H1 (cell line): ENCODE measurements around the gene RAB3IP. TPM values are rescaled to one million over a fixed set of nuclear protein-coding genes. Genes with fewer than 3 reads are reported as not detected.

Experiments used
- CTCF ChIA-PET: fragments of 300-600 bp; sonication (Branson Sonifier 250); formaldehyde crosslinking; loops from one replicate; lab custom pipeline; 2021; ENCODE audit not compliant: partially characterized antibody; lab: Charles Lee
- POLR2A ChIA-PET: fragments of 300-600 bp; sonication (Branson Sonifier 250); formaldehyde crosslinking; loops from one replicate; lab custom pipeline; 2021; ENCODE audit warnings: inconsistent platforms; ENCODE audit not compliant: partially characterized antibody; lab: Charles Lee
- DNase-seq, 2 experiments: peaks; one replicate each; pipeline versions ENCODE4 v3.0.0 to v3.0.0-alpha.2; 2010 to 2022; ENCODE audit warnings: low spot score in 2 of 2, low read depth in 1 of 2, mixed read lengths in 1 of 2
- FAIRE-seq: peaks from 2 replicates; lab custom pipeline; 2011; peaks lifted over from hg19 to GRCh38; lab: Jason Lieb, UNC
- H2AFZ ChIP-seq: 2 replicates; pipeline ENCODE4 v1.8.1; 2012; ENCODE audit warnings: low read length, inconsistent platforms
- H2AK5ac ChIP-seq: 2 replicates; pipeline ENCODE4 v1.6.1; 2013; ENCODE audit warnings: low read depth, low read length
- H2BK120ac ChIP-seq: replicated peaks from 2 replicates; pipeline ENCODE3; 2013; ENCODE audit warnings: low read depth, low read length, inconsistent platforms
- H2BK12ac ChIP-seq: 2 replicates; pipeline ENCODE4 v1.6.1; 2013; ENCODE audit warnings: low read depth, low read length
- H2BK15ac ChIP-seq: 2 replicates; pipeline ENCODE4 v1.6.1; 2013; ENCODE audit warnings: low read length
- H2BK20ac ChIP-seq: 2 replicates; pipeline ENCODE4 v1.6.1; 2013; ENCODE audit warnings: low read length
- H2BK5ac ChIP-seq: 2 replicates; pipeline ENCODE4 v1.6.1; 2013; ENCODE audit warnings: low read depth, low read length
- H3K14ac ChIP-seq: 2 replicates; pipeline ENCODE4 v1.6.1; 2013; ENCODE audit warnings: inconsistent platforms; ENCODE audit not compliant: insufficient read length
- H3K18ac ChIP-seq: 2 replicates; pipeline ENCODE4 v1.6.1; 2013; ENCODE audit warnings: low read length; ENCODE audit errors: extremely low read depth
- H3K23ac ChIP-seq: 2 replicates; pipeline ENCODE4 v1.6.1; 2013; ENCODE audit warnings: inconsistent platforms; ENCODE audit not compliant: insufficient read length
- H3K23me2 ChIP-seq: 2 replicates; pipeline ENCODE4 v1.6.1; 2013; ENCODE audit warnings: low read depth, low read length
- H3K27ac ChIP-seq: 2 replicates; pipeline ENCODE4 v1.6.1; 2011; ENCODE audit warnings: low read depth, low read length, inconsistent platforms
- H3K27me3 ChIP-seq, 4 experiments: replicated peaks in 1 of 4; 1 replicate in 1 of 4; 2 replicates in 3 of 4; pipeline versions ENCODE4 v1.6.1 to v1.8.1; 2011 to 2013; ENCODE audit warnings: low read length in 3 of 4, mild to moderate bottlenecking in 3 of 4, inconsistent platforms in 2 of 4, mixed read lengths in 2 of 4, moderate library complexity in 1 of 4; ENCODE audit not compliant: control insufficient read depth in 3 of 4, insufficient read depth in 3 of 4; ENCODE audit errors: extremely low read depth in 1 of 4
- H3K36me3 ChIP-seq, 4 experiments: 2 replicates each; pipeline versions ENCODE4 v1.6.1 to v1.8.1; 2011 to 2013; ENCODE audit warnings: mild to moderate bottlenecking in 4 of 4, low read length in 3 of 4, moderate library complexity in 2 of 4, control low read depth in 1 of 4, inconsistent platforms in 1 of 4; ENCODE audit not compliant: insufficient read depth in 4 of 4, control insufficient read depth in 2 of 4
- H3K4ac ChIP-seq: replicated peaks from 2 replicates; pipeline ENCODE3; 2013; ENCODE audit warnings: low read length, low read depth, mixed read lengths, inconsistent platforms; ENCODE audit not compliant: insufficient read length
- H3K4me1 ChIP-seq, 4 experiments: replicated peaks in 1 of 4; 1 replicate in 1 of 4; 2 replicates in 3 of 4; pipeline versions ENCODE4 v1.6.1 to v1.8.1; 2011 to 2013; ENCODE audit warnings: low read length in 3 of 4, inconsistent platforms in 2 of 4, mixed read lengths in 1 of 4; ENCODE audit not compliant: insufficient read depth in 4 of 4, control insufficient read depth in 3 of 4
- H3K4me2 ChIP-seq, 2 experiments: 2 replicates each; pipeline versions ENCODE4 v1.6.1 to v1.8.1; 2011 to 2013; ENCODE audit warnings: low read depth in 2 of 2, low read length in 2 of 2, control low read depth in 1 of 2, inconsistent platforms in 1 of 2, mild to moderate bottlenecking in 1 of 2; ENCODE audit not compliant: insufficient read depth in 1 of 2
- H3K4me3 ChIP-seq, 4 experiments: fragments of 200-600, 300-600 bp in 1 of 4; sonication (generic), shearing (Covaris generic), sonication (Bioruptor Twin) in 1 of 4; 2 replicates each; pipeline versions ENCODE4 v1.5.1 to v1.8.1; 2011 to 2016; ENCODE audit warnings: low read length in 4 of 4, low read depth in 3 of 4, control low read depth in 2 of 4, inconsistent platforms in 2 of 4, mild to moderate bottlenecking in 2 of 4, mixed read lengths in 1 of 4, moderate library complexity in 1 of 4; ENCODE audit not compliant: insufficient read depth in 2 of 4; ENCODE audit errors: extremely low read depth in 1 of 4
- H3K56ac ChIP-seq: replicated peaks from 2 replicates; pipeline ENCODE3; 2013; ENCODE audit warnings: low read depth, mild to moderate bottlenecking, mixed read lengths, low read length, inconsistent platforms; ENCODE audit not compliant: insufficient read length
- H3K79me1 ChIP-seq: 2 replicates; pipeline ENCODE4 v1.6.1; 2013; ENCODE audit warnings: low read depth, low read length, control low read depth
- H3K79me2 ChIP-seq, 2 experiments: 2 replicates each; pipeline versions ENCODE4 v1.6.1 to v1.8.1; 2012 to 2013; ENCODE audit warnings: low read length in 2 of 2, mild to moderate bottlenecking in 2 of 2, inconsistent platforms in 1 of 2; ENCODE audit not compliant: insufficient read depth in 2 of 2, control insufficient read depth in 1 of 2
- H3K9ac ChIP-seq, 4 experiments: replicated peaks in 1 of 4; 1 replicate in 1 of 4; 2 replicates in 3 of 4; pipeline versions ENCODE4 v1.6.1 to v1.8.1; 2011 to 2013; ENCODE audit warnings: low read depth in 3 of 4, low read length in 3 of 4, control low read depth in 2 of 4, mild to moderate bottlenecking in 2 of 4, moderate library complexity in 2 of 4, inconsistent platforms in 1 of 4; ENCODE audit errors: extremely low read depth in 1 of 4
- H3K9me3 ChIP-seq, 2 experiments: 2 replicates each; pipeline versions ENCODE4 v1.6.1 to v1.8.1; 2012 to 2013; ENCODE audit warnings: mild to moderate bottlenecking in 2 of 2, moderate library complexity in 2 of 2, control low read depth in 1 of 2, inconsistent platforms in 1 of 2, low read depth in 1 of 2, low read length in 1 of 2, mixed read lengths in 1 of 2; ENCODE audit not compliant: insufficient read depth in 2 of 2
- H4K20me1 ChIP-seq, 2 experiments: replicated peaks in 1 of 2; 2 replicates each; pipeline versions ENCODE3 to v1.8.1; 2011 to 2013; ENCODE audit warnings: inconsistent platforms in 2 of 2, low read length in 2 of 2, mild to moderate bottlenecking in 1 of 2; ENCODE audit not compliant: insufficient read depth in 2 of 2, control insufficient read depth in 1 of 2
- H4K5ac ChIP-seq: 2 replicates; pipeline ENCODE4 v1.6.1; 2013; ENCODE audit warnings: low read length, low read depth, mixed read lengths, inconsistent platforms; ENCODE audit not compliant: insufficient read length
- H4K8ac ChIP-seq: 2 replicates; pipeline ENCODE4 v1.8.0; 2013; ENCODE audit warnings: mild to moderate bottlenecking, moderate library complexity, low read length, inconsistent platforms; ENCODE audit not compliant: insufficient read depth; ENCODE audit errors: extremely low read depth
- H4K91ac ChIP-seq: replicated peaks from 2 replicates; pipeline ENCODE3; 2013; ENCODE audit warnings: low read length, mixed read lengths, inconsistent platforms; ENCODE audit not compliant: insufficient read length
- BRCA1 ChIP-seq: IDR thresholded peaks from 2 replicates; pipeline ENCODE4 v1.6.1; 2012; ENCODE audit warnings: low read depth, low read length, improper control_type of control experiment
- CHD2 ChIP-seq: IDR thresholded peaks from 2 replicates; pipeline ENCODE4 v1.6.1; 2012; ENCODE audit warnings: low read length, improper control_type of control experiment
- E2F6 ChIP-seq: IDR thresholded peaks from 2 replicates; pipeline ENCODE4 v1.6.1; 2012; ENCODE audit warnings: inconsistent platforms
- EGR1 ChIP-seq: IDR thresholded peaks from 2 replicates; pipeline ENCODE4 v1.6.1; 2011; ENCODE audit warnings: low read depth, low read length, borderline replicate concordance
- EZH2 ChIP-seq: fragments of 200-600 bp; sonication (generic); IDR thresholded peaks from 2 replicates; pipeline ENCODE4 v1.7.1; 2012; ENCODE audit warnings: low read depth, mild to moderate bottlenecking, moderate library complexity, low read length, inconsistent platforms; ENCODE audit not compliant: severe bottlenecking
- FOSL1 ChIP-seq: IDR thresholded peaks from 2 replicates; pipeline ENCODE4 v1.6.1; 2011; ENCODE audit warnings: mild to moderate bottlenecking, low read depth, low read length, moderate library complexity; ENCODE audit not compliant: insufficient read depth
- JUN ChIP-seq: IDR thresholded peaks from 2 replicates; pipeline ENCODE4 v1.6.1; 2011; ENCODE audit warnings: low read depth, mild to moderate bottlenecking, improper control_type of control experiment, low read length
- JUND ChIP-seq: IDR thresholded peaks from 2 replicates; pipeline ENCODE4 v1.6.1; 2011; ENCODE audit warnings: mild to moderate bottlenecking, improper control_type of control experiment, low read length
- PHF8 ChIP-seq: fragments of 200-600 bp; sonication (generic); conservative IDR thresholded peaks from 2 replicates; pipeline ENCODE4 v1.7.1; 2012; ENCODE audit warnings: low read depth, mild to moderate bottlenecking, inconsistent platforms, low read length, moderate library complexity
- POLR2A ChIP-seq, 2 experiments: IDR thresholded peaks; 1 replicate in 1 of 2; 2 replicates in 1 of 2; pipeline ENCODE4 v1.6.1; 2011; ENCODE audit warnings: low read depth in 2 of 2, low read length in 2 of 2, mild to moderate bottlenecking in 2 of 2; ENCODE audit errors: control extremely low read depth in 1 of 2
- POU5F1 ChIP-seq: IDR thresholded peaks from 2 replicates; pipeline ENCODE4 v1.6.1; 2011; ENCODE audit warnings: low read depth, mild to moderate bottlenecking, low read length, moderate library complexity
- RNF2 ChIP-seq: fragments of 200-900, 300-1000 bp; sonication (generic); IDR thresholded peaks from 2 replicates; pipeline ENCODE4 v1.7.1; 2016; ENCODE audit warnings: borderline replicate concordance, low read depth, mild to moderate bottlenecking, antibody characterized with exemption, low read length; ENCODE audit not compliant: poor library complexity, severe bottlenecking; ENCODE audit errors: missing control alignments
- SP4 ChIP-seq: IDR thresholded peaks from 2 replicates; pipeline ENCODE4 v1.6.1; 2012; ENCODE audit warnings: low read length, inconsistent platforms
- TAF1 ChIP-seq: IDR thresholded peaks from 2 replicates; pipeline ENCODE4 v1.6.1; 2011; ENCODE audit warnings: mild to moderate bottlenecking, low read depth, low read length
- TBP ChIP-seq: IDR thresholded peaks from 2 replicates; pipeline ENCODE4 v1.6.1; 2011; ENCODE audit warnings: low read depth, low read length, improper control_type of control experiment
- WGBS, 2 experiments: shearing (Covaris generic) in 1 of 2; methylation state at CpG; one replicate each; pipeline versions ENCODE4 v1.1.6 to v1.1.7; 2013 to 2015; ENCODE audit warnings: low lambda C conversion rate in 2 of 2, mixed read lengths in 2 of 2, inconsistent platforms in 1 of 2, low coverage in 1 of 2, missing lambda C conversion rate in 1 of 2; ENCODE audit not compliant: insufficient replicate concordance in 2 of 2, insufficient coverage in 1 of 2, insufficient read length in 1 of 2; ENCODE audit errors: extremely low coverage in 1 of 2, missing lambda C conversion rate in 1 of 2; 5-methylcytosine and 5-hydroxymethylcytosine counted together
- polyA plus RNA-seq, 7 experiments: library from polyadenylated mRNA; depleted of rRNA in 3 of 7; stranded (reverse) in 5 of 7; unstranded in 2 of 7; fragments of >200 nt in 5 of 7; fragments of 200-250 nt in 2 of 7; gene quantifications; 1 replicate in 5 of 7; 2 replicates in 1 of 7; 4 replicates in 1 of 7; pipeline versions ENCODE4 v1.2.1 to v1.2.3, GENCODE V29; 2011 to 2013; ENCODE audit warnings: missing spikeins in 2 of 7, mixed read lengths in 2 of 7
- total RNA-seq: library from RNA; stranded (reverse); fragmentation: NEBNext Ultra II Directional; extraction: Animal tissue kit (Norgen Biotek cat#: 25700); gene quantifications from 2 replicates; pipeline ENCODE4 v1.2.1, GENCODE V29; 2021

RAB3IP gene
- total and polyA plus RNA-seq, 2 of the 8 experiments (the other 6 are each of a cell fraction or from before 2014, with no cell fraction given): 17.7 to 34.6 TPM

GRCh38 chr12:69755302-69755701, 16.6 kb downstream of the RAB3IP start:
- ChIA-PET POLR2A (no interaction called here), CTCF (no interaction called here)
- Histone ChIP-seq H3K4me1 (no peaks in the 10 kb centered on the region), H3K14ac (no peak overlapping the region), H2AK5ac (no peak overlapping the region), H2BK120ac (no peak overlapping the region), H4K5ac (no peak overlapping the region), H3K27me3 (no peaks in the 10 kb centered on the region), H2AFZ (no peak overlapping the region), H3K4me2 (no peak overlapping the region), H3K18ac (no peak overlapping the region), H2BK15ac (no peak overlapping the region), H3K9ac (no peak overlapping the region), H3K79me1 (no peaks in the 10 kb centered on the region), H3K79me2 (peaks cover 0 to 8% of the 10 kb centered on the region in 2 experiments; a peak in 2 of 4 replicates), H3K27ac (no peak overlapping the region), H3K4ac (no peak overlapping the region), H3K23me2 (no peaks in the 10 kb centered on the region), H2BK5ac (no peak overlapping the region), H3K4me3 (no peak overlapping the region), H4K8ac (no peak overlapping the region), H4K91ac (no peak overlapping the region), H2BK20ac (no peak overlapping the region), H3K36me3 (peaks cover 0 to 15% (median 7%) of the 10 kb centered on the region in 4 experiments; a peak in 5 of 8 replicates), H3K56ac (no peak overlapping the region), H3K23ac (no peak overlapping the region), H2BK12ac (no peak overlapping the region), H3K9me3 (peaks cover 7 to 8% of the 10 kb centered on the region in 2 experiments; a peak in 2 of 4 replicates), H4K20me1 (no peaks in the 10 kb centered on the region)
- no peak for DNase-seq
- WGBS, 2 experiments: 92% methylated on average over 5 of the region's 5 CpGs; no CpG with 5 or more reads in 1 of the 2 experiments
- no peak for FAIRE-seq
- no peak for TF ChIP-seq RNF2
- TF ChIP-seq POU5F1: no peak
- no peak for TF ChIP-seq JUND
- no peak for TF ChIP-seq E2F6
- no peak for TF ChIP-seq TAF1
- no peak for TF ChIP-seq FOSL1
- TF ChIP-seq JUN: no peak
- TF ChIP-seq BRCA1: no peak
- no peak for TF ChIP-seq TBP
- no peak for TF ChIP-seq PHF8
- no peak for TF ChIP-seq SP4
- TF ChIP-seq POLR2A (IDR thresholded peaks at IDR 0.05; ENCODE audit: control extremely low read depth in 1 of 2, low read depth in 2 of 2, low read length in 2 of 2): no peak
- TF ChIP-seq CHD2: no peak
- no peak for TF ChIP-seq EGR1
- TF ChIP-seq EZH2: no peak
